ENCODE results near the gene KCND1.

KCND1 gene

GRCh38 chrX:48927123-48927522 is 44.5 kb downstream of the KCND1 start:
- TF ChIP-seq, protein P1, sequence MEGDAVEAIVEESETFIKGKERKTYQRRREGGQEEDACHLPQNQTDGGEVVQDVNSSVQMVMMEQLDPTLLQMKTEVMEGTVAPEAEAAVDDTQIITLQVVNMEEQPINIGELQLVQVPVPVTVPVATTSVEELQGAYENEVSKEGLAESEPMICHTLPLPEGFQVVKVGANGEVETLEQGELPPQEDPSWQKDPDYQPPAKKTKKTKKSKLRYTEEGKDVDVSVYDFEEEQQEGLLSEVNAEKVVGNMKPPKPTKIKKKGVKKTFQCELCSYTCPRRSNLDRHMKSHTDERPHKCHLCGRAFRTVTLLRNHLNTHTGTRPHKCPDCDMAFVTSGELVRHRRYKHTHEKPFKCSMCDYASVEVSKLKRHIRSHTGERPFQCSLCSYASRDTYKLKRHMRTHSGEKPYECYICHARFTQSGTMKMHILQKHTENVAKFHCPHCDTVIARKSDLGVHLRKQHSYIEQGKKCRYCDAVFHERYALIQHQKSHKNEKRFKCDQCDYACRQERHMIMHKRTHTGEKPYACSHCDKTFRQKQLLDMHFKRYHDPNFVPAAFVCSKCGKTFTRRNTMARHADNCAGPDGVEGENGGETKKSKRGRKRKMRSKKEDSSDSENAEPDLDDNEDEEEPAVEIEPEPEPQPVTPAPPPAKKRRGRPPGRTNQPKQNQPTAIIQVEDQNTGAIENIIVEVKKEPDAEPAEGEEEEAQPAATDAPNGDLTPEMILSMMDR (IDR thresholded peaks at IDR 0.05; ENCODE audit: low read depth, low read length) = no peak
- DNase-seq (ENCODE audit: extremely low read depth, low read depth) = no peak

DNA sequence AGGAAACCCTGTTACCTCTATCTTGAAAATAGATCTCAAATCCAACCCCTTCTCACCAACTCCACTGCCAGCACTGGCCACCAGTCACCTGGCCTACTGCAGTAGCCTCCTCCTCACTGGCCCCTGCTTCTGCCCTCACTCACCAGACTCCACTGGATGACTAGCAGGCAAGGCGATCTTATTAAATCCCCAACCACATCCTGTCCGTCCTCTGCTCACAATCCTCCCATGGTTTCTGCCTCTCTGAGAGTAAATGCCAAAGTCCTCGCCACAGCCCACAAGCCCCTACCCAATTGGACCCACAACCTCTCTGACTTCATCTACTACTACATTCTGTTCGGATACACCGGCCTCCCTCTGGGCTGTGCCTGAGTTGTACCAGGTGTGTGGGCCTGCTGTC is 47.4 kb downstream of the KCND1 start:
- TF ChIP-seq, protein P1 (IDR thresholded peaks at IDR 0.05; ENCODE audit: low read depth, low read length) = no peak

DNA sequence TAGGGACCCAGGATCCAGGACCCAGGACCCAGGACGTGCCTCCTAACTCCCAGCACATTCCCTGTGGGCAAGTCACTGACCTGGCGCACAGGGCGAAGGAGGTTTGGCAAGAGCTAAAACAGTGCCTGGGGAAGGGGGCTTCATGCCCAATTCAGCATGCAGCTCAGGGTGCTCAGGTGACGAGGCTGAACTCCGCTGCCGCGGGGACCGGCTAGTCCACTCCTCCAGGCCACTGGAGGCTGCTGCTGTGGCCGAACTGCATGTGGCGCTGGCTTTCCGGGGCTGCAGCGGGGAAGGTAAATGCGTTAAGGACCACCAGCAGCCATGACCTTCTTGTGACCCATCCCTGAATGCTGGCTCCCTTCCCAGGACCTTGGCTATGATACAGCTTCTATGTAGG is 47.9 kb downstream of the KCND1 start:
- TF ChIP-seq, protein P1 (IDR thresholded peaks at IDR 0.05; ENCODE audit: low read depth, low read length) = no peak

More for the DNA sequence above, 47.4 kb downstream of the KCND1 start:
- no peak for DNase-seq (ENCODE audit: extremely low read depth, low read depth)

GRCh38 chrX:48920718-48921104 is 50.9 kb downstream of the KCND1 start:
- DNase-seq (ENCODE audit: extremely low read depth, low read depth) = no peak
- TF ChIP-seq, protein P1 (IDR thresholded peaks at IDR 0.05; ENCODE audit: low read depth, low read length) = no peak

More for the DNA sequence above, 47.9 kb downstream of the KCND1 start:
- DNase-seq (ENCODE audit: extremely low read depth, low read depth) = no peak

- TF ChIP-seq, protein P1 (IDR thresholded peaks at IDR 0.05; ENCODE audit: low read depth, low read length) = no peak
- no peak for DNase-seq (ENCODE audit: extremely low read depth, low read depth)
Observed at GRCh38 chrX:48919947-48920717, 51.5 kb downstream of the KCND1 start.

- TF ChIP-seq, protein P1 (IDR thresholded peaks at IDR 0.05; ENCODE audit: low read depth, low read length) = no peak
- no peak for DNase-seq (ENCODE audit: extremely low read depth, low read depth)
Observed at GRCh38 chrX:48919360-48919841, 52.2 kb downstream of the KCND1 start.

DNA sequence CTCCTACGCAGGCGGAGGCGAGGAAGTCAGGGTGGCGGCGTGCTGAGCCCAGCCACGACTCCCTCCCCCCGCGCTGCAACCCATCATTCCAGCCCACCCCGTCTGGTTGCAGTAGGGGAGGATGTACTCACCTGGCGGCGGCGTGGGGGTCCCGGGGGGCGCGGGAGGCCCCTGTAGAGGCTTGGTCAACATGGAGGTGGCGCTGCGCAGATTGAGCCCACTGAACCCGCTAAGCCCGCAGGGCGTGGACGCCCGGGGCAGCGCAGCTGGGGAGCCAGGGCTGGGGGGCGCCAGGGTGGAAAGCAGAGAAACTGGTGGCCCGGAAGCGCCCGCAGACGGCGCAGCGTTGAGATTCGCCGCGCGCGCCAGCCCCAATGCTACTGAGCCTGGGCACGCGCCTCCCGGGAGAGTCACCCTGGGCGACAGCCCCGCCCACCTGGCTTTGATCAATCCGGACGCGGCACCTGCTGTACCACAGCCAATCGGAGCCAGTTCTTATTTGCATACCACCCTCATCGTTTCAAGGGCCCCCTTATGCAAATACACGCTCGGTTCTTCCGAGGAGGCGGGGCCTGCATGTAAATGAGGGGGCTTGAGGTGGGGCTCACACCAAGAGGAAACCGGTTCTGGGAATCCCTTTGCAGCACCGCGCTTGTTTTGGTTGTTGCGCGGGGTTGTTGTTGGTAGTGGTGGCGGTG is 52.9 kb downstream of the KCND1 start, which contains the start of gene PIM2:
Gene PIM2, minus strand, starts transcription at position 382 of the 698 bp plus-strand sequence. Its CDS starts 190 bp downstream, at position 192.
- TF ChIP-seq, protein P1 (IDR thresholded peaks at IDR 0.05; ENCODE audit: low read depth, low read length) = no peak
- no peak for DNase-seq (ENCODE audit: extremely low read depth, low read depth)
